ENCODE results near the gene TRIM47.

- TF ChIP-seq CTCF (IDR thresholded peaks at IDR 0.05) (peak; percentile 73 to 89 (median 83)), POLR2A (IDR thresholded peaks at IDR 0.05) (no peak), EP300 (IDR thresholded peaks at IDR 0.05) (peak in 1 of 2 donors; percentile 32)
Observed at GRCh38 chr17:75845058-75845711, 33.2 kb downstream of the TRIM47 start.

All from tibial nerve (tissue), 4 donors.